HG03565 (cell line): Measurements from ENCODE around the gene KAT6B.

Source experiments
- ATAC-seq: cut with Tn5 transposase; IDR thresholded peaks from one replicate; pipeline ENCODE4 v1.9.1; 2021; ENCODE audit warnings: mild to moderate bottlenecking, moderate library complexity; ENCODE audit not compliant: unreplicated experiment

The KAT6B gene

DNA sequence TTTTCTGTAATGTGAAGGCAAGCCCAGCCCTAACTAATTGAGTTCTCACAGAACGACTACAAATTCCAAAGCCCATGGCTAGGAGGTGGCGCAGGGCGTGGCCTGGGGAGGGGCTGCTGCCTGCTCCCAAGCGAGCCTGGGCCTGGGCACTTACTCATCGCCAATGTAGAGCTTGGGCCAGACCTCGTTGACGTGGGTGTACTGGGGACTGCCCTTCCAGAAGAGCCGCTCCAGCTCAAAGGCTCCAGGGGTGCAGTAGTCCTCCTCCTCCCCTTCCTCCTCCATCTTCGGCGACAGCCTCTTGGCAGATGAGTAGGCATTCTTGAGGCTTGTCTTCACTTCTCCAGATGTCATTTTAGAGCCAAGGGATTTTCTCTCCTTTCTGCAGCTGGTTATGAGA is 231.8 kb downstream of the KAT6B start:
- no peak for ATAC-seq

DNA sequence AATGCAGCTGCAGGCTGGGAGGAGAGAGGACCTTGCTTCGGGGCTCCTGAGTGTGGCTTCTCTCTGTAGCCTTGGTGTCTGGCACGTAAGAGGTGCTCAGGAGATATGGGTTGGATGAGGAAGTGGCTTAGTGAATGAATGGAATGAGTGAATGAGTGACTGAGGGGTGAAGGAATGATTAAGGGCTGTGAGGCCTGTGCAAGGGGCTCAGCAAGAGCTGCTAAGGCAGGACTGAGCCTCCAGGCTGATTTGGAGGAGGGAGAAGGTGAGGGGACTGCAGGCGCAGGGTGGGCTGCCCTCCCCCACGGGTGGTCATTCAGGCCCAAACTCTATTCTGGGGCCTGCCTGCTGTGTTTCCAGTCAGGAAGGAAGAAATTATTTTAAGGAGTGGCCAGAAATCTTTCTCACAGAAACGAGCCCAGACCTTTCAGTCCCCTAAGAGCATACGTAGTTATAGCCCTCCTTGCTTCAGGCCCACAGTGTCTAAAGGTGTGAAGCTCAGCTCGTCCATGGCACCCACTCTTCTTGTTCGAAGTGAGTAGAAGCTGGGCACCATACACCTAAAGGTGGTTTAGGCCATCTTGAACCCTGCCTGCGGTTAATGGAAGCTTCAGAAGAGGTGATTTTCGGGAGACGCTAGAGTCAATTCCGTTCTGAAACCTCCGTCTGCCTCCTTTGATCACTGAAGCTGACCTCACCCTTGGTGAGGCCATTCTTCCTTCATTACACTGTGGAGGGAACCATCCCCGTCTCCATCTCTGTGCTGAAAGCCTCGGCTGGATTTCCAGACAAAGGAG is 235.5 kb downstream of the KAT6B start:
- no peak for ATAC-seq

DNA sequence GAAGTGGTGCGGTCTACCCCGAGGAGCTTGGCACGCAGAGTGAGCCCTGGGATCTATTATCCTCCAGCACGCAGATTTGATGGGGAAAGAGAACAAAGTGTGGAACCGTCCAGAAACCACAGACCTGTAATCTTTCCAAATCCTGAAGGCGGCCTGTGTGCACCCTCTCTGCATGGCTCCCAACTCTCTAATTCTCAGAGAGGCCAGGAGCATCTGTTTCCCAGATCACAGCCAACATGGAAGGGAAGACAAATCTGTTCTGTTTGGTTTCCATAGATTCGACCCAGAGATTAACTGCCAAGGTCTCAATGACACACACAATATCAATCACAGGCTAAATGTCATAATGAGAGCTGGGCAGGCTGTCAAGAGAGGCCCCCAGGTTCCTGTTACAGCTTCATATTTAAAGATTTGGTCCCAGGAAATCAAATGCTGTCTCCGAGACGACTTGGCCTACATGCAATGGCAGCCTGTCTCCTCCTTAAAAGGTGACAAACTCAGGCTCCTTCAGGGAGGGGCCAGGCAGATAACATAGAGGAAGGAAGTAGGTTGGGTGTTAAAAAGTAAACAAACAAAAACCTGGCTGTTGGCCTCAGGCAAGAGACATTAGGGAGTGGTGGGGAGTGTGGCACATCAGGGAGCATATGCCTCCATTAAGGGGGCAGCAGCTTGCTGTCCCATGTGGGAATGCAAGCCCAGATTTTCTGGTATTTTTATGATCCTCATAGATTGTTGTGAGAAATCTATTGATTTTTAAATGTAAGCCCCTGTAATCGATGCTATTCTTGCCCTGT is 236.3 kb downstream of the KAT6B start:
- no peak for ATAC-seq

GRCh38 chr10:75063461-75064230 is 237.2 kb downstream of the KAT6B start:
- no peak for ATAC-seq

DNA sequence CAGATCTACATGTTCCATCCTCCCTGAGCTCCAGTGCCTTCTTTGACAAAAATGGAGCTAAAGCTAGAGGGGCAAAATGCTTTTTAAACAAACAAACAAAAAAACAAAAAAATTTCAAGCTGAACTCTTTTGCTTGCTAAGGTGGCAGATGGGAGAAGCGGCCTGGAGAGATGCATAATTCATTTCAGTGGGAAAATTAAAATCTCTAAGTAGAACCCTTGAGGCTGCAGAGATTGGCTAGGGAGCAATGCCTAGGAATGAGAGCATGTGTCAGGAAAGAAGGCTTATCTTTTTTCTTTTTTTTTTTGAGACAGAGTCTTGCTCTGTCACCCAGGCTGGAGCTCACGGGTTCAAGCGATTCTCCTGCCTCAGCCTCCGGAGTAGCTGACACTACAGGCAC is 238.7 kb downstream of the KAT6B start:
- ATAC-seq: no peak

DNA sequence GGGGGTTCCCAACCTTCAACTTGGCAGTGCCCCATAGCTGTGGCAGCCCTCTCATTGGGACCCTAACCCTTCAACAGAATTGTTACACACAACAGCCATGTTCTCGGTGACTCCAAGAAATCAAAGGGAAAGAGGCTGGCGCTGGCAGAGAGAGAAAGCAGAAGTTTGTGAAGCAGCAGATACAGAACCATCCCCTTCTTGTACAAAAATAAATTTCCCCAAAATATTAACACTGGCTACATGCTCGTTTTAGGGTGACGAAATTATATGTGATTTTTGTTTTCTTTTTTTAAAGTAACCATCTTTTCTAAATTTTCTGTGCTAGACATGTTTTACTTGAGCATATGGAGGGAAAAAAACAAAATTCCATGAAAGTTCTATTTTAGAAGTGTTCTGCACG is 239.9 kb downstream of the KAT6B start:
- ATAC-seq: no peak

DNA sequence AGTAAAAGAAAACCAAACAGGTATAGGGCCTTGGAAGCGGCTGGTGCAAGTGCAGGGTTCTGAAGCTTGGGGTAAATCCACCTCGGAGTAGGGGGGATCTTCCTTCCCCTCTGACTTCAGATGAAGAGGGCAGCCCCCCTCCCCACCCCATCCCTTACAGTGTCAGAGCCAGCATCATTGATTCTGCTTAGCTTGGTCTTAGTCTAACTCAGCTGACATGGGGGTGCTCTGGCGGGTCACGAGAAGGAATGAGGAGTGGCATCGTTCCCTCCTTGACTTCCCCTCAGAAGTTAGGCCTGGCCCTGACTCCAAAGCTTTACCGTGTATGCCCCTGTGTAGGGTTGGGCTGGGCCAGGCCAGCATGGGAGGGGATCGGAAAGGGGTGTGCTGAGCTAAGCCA is 240.9 kb downstream of the KAT6B start:
- ATAC-seq: no peak

- no peak for ATAC-seq
Observed at GRCh38 chr10:75068523-75068922, 242.1 kb downstream of the KAT6B start.

- no peak for ATAC-seq
Observed at GRCh38 chr10:75070476-75070875, 244.1 kb downstream of the KAT6B start.

DNA sequence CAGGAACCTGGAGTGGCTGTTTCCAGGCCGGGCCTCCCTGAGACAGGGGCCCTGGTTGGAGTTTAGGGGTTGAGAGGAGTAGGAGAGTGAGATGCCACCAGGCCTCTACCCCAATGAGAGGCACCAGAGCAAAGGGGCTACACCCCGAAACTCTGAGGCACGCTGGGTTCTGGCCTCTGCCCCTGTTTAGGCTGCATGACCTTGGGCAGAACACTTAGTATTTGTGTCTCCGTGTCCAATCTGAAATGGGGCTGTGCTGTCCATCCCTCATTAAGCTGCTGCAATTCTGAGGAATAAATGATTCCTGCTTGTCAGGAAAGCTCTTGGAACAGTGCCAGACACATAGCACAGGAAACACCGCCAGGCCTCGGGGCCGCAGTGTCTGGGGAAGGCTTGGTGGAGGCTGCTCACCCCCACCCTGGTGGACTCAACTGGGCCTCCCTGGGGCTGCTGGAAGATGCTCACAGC is 244.6 kb downstream of the KAT6B start:
- ATAC-seq: no peak

- ATAC-seq: no peak
Observed at GRCh38 chr10:75071756-75072155, 245.4 kb downstream of the KAT6B start.

DNA sequence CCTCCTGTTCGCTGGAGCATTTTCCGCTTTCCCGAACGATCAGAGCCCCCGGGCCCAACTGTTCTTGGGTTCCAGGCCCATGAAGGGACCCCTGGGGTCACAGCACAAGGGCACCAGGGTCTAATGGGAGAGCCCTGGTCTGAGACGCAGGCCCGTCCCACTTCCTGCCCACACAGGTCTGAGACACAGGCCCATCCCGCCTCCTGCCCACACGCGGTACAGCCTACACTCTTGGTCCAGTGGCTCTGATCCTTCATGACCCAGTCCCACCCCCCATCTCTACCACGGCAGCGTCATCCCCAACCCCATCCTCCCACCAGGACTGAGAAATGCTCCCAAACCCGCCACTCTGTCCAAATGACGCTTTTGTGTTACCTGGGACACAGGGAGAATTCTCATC is 246.3 kb downstream of the KAT6B start:
- ATAC-seq: no peak

DNA sequence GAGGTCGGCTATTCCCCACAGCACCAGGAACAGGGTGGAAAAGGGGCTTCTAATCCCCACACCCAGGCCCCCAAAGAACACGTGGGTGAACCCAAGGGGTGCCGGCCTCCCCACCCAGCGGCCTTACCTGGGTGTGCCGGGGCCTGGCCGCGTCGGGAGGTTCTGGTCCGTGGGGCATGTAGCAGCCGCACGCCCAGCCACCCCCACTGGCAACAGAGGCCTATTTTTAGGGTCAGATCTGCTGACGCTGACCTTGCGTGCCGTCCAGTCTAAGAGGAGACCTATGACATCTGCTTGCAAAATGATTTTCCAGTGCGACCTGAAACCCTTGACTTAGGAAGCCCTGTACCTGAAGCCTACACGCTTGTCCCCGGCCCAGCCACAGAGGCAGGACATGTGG is 247.0 kb downstream of the KAT6B start:
- no peak for ATAC-seq

DNA sequence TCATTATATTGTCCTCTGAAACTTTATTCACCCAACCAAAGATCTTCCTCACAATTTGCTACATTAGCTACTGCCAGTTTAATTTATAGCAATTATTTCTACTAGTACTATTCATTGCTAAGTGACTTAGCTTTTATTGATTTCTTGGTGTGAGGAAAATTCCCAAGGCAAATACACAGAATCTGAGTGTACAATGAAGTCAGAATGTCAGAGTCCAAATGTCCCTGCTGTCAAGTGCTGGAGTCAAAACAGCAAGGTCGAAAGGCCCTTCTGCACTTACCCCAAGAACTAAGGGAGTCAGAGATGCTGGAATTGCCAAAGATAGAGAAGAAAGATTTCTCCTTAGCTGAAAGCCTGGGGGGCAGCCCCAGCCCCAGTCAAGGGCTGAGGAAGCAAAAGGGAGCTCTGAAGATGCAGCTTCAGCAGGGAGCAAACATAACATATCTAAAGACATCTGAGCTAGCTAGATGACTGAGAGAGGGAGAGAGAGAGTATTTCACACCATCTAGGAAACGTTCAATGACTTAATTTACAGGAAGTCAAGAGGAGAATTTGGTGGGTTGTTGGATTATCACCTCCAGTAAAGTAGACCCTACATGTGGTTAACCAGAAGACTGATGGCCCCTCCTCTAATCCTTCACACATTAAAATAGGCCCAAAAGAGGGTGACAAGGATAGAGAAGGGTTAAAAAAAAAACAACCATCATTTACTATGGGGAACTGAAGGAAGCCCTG is 248.5 kb downstream of the KAT6B start:
- no peak for ATAC-seq

- ATAC-seq: no peak
Observed at GRCh38 chr10:75076348-75076747, 249.9 kb downstream of the KAT6B start.

DNA sequence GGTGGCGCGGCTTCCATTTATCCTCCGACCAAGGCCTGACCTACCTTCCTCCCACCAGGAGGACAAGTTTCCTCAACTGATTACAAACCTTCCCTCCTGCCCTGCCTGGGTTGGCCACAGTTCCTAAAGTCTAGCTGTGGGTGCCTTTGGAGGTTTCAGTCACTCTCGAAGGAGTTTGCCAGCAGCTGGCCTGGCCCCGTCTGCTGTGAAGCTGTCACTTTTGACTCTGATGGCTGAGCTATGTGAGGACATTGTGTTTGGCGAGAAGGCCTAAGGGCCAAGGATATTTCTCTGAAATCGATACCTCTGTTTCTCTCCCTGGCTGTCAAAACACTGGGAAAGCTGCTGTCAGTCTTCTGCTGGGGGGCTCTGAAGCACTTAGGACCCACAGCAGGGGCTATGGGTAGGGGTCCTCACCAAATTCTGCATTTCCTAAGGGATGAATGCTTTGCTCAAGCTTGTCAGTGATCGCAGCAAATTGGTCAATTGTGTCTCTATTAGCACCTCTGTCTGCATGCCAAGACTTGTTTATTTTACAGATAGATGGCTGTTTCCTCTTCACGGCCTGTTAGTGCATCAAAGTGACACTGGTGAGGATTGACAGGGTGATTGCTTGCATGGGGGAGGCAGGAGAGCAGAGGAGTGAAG is 253.2 kb downstream of the KAT6B start:
- no peak for ATAC-seq

- no peak for ATAC-seq
Observed at GRCh38 chr10:75080554-75080953, 254.2 kb downstream of the KAT6B start.

DNA sequence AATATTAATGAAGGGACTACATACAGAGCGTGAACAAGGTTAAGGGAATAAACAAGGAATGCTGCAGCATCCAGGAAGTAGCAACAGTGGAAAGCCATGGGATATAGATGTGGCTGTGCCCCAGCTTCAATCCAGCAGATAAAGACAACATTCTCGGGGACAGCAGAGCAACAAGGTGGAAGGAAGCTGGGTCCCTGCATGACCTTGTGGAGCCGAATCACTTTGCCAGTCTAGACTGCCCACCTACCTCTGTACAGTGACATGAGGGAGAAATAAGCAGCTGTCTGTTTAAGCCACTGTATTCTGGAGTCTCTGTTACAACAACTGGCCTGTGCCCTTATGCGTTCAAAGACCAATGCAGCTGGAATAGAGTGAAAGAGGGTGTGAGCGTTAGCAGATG is 255.0 kb downstream of the KAT6B start:
- ATAC-seq: no peak
